Vagina (tissue), 2 donors: ENCODE data around the gene MOB3A.

Source experiments
- CTCF ChIP-seq, 3 experiments: fragments of 450-650 bp in 2 of 3; fragments of 200-600 bp in 1 of 3; sonication (generic) in 1 of 3; IDR thresholded peaks; one replicate each; pipeline ENCODE4 v1.5.1; 2017 to 2019; ENCODE audit warnings: antibody characterized with exemption in 3 of 3, mild to moderate bottlenecking in 2 of 3, moderate library complexity in 2 of 3
- POLR2A ChIP-seq, 2 donors: fragments of 450-650 bp; IDR thresholded peaks; one replicate each; pipeline ENCODE4 v1.6.1; 2017; ENCODE audit warnings: antibody characterized with exemption in 2 of 2, mild to moderate bottlenecking in 2 of 2, moderate library complexity in 2 of 2
- POLR2AphosphoS5 ChIP-seq, 2 donors: sonication (generic); formaldehyde crosslinking; IDR thresholded peaks; one replicate each; pipeline ENCODE4 v1.9.0; 2017; ENCODE audit warnings: antibody characterized with exemption in 2 of 2, mild to moderate bottlenecking in 2 of 2, low read depth in 1 of 2; ENCODE audit not compliant: insufficient read depth in 1 of 2

GRCh38 chr19:2039959-2040646 is 56.0 kb downstream of the MOB3A start:
- no peak for TF ChIP-seq POLR2AphosphoS5 (IDR thresholded peaks at IDR 0.05; ENCODE audit: insufficient read depth in 1 of 2, low read depth in 1 of 2)
- TF ChIP-seq CTCF (IDR thresholded peaks at IDR 0.05) = no peak
- TF ChIP-seq POLR2A (IDR thresholded peaks at IDR 0.05) = no peak
